H54 (cell line): ENCODE results near the gene CNTF.
A peak's percentile ranks its signal among the peaks of the same experiment; 100 is the strongest.

Experiments
- DNase-seq: peaks from one replicate; pipeline ENCODE4 v3.0.0; 2011; ENCODE audit warnings: low spot score, mixed read lengths; ENCODE audit not compliant: insufficient read length
- FAIRE-seq: peaks from 3 replicates; lab custom pipeline; 2011; peaks lifted over from hg19 to GRCh38; lab: Jason Lieb, UNC
- POLR2A ChIP-seq: IDR thresholded peaks from 2 replicates; pipeline ENCODE4 v1.6.1; 2011; ENCODE audit warnings: low read depth, mild to moderate bottlenecking, low read length

The CNTF gene

GRCh38 chr11:58621586-58622262, 741 bp upstream of the CNTF start:
- no peak for TF ChIP-seq POLR2A
- DNase-seq (no peak), FAIRE-seq (no peak)

- no peak for TF ChIP-seq POLR2A
- no peak for DNase-seq
- no peak for FAIRE-seq
Measured at GRCh38 chr11:58625086-58625485, 2.6 kb downstream of the CNTF start.

GRCh38 chr11:58625826-58626460, 3.5 kb downstream of the CNTF start:
- TF ChIP-seq POLR2A: no peak
- FAIRE-seq (no peak), DNase-seq (no peak)

- FAIRE-seq: no peak
Measured at GRCh38 chr11:58626934-58627483, 4.5 kb downstream of the CNTF start.

GRCh38 chr11:58628446-58628845, 6.0 kb downstream of the CNTF start:
- DNase-seq (no peak), FAIRE-seq (no peak)
- no peak for TF ChIP-seq POLR2A

More at GRCh38 chr11:58626934-58627483, 4.5 kb downstream of the CNTF start:
- DNase-seq: no peak
- no peak for TF ChIP-seq POLR2A

- FAIRE-seq (peak; percentile 52), DNase-seq (peak; percentile 22)
- TF ChIP-seq POLR2A: no peak
Measured at GRCh38 chr11:58629857-58630256, 7.4 kb downstream of the CNTF start.

- no peak for TF ChIP-seq POLR2A
- FAIRE-seq (no peak), DNase-seq (no peak)
Measured at GRCh38 chr11:58631378-58631777, 8.9 kb downstream of the CNTF start.

- no peak for FAIRE-seq
- TF ChIP-seq POLR2A: no peak
- DNase-seq: no peak
Measured at GRCh38 chr11:58632510-58632909, 10.0 kb downstream of the CNTF start.

- no peak for TF ChIP-seq POLR2A
- DNase-seq (no peak), FAIRE-seq (no peak)
Measured at GRCh38 chr11:58636587-58636986, 14.1 kb downstream of the CNTF start.

- DNase-seq (no peak), FAIRE-seq (no peak)
- no peak for TF ChIP-seq POLR2A
Measured at GRCh38 chr11:58637371-58637770, 14.9 kb downstream of the CNTF start.

GRCh38 chr11:58639103-58639502, 16.6 kb downstream of the CNTF start:
- DNase-seq (no peak), FAIRE-seq (no peak)
- no peak for TF ChIP-seq POLR2A

- FAIRE-seq (no peak), DNase-seq (no peak)
- TF ChIP-seq POLR2A: no peak
Measured at GRCh38 chr11:58639669-58640068, 17.2 kb downstream of the CNTF start.

GRCh38 chr11:58640386-58641023, 18.0 kb downstream of the CNTF start:
- FAIRE-seq (no peak), DNase-seq (no peak)
- TF ChIP-seq POLR2A: no peak

- FAIRE-seq (no peak), DNase-seq (no peak)
- TF ChIP-seq POLR2A: no peak
Measured at GRCh38 chr11:58641341-58641740, 18.9 kb downstream of the CNTF start.
